Right lobe of liver (tissue), 6 donors: ENCODE measurements around the gene GSG1L. TPM values are rescaled to one million over a fixed set of nuclear protein-coding genes. Genes with fewer than 3 reads are reported as not detected.

ENCODE experiments used
- ATAC-seq, 4 donors: fragments of 200-7000 bp; cut with Tn5 transposase; one replicate each; pipeline ENCODE4 v1.9.1; 2020; ENCODE audit warnings: mild to moderate bottlenecking in 4 of 4, moderate library complexity in 4 of 4
- DNase-seq, 3 donors: peaks; one replicate each; pipeline ENCODE4 v3.0.0-alpha.2; 2020
- H3K27ac ChIP-seq, 3 donors: fragments of 200-600 bp; one replicate each; pipeline ENCODE4 v1.8.0; 2022
- H3K27me3 ChIP-seq, 2 donors: fragments of 200-600 bp; one replicate each; pipeline ENCODE4 v1.8.0; 2022
- H3K36me3 ChIP-seq, 4 donors: fragments of 200-600 bp; sonication (generic) in 1 of 4; one replicate each; pipeline versions ENCODE4 v1.5.1 to v1.8.0; 2017 to 2022; ENCODE audit warnings: control low read depth in 1 of 4
- H3K4me1 ChIP-seq, 4 donors: fragments of 200-600 bp; sonication (generic) in 1 of 4; one replicate each; pipeline versions ENCODE4 v1.5.1 to v1.8.0; 2017 to 2022; ENCODE audit warnings: control low read depth in 1 of 4
- H3K4me3 ChIP-seq, 3 donors: fragments of 200-600 bp; one replicate each; pipeline ENCODE4 v1.8.0; 2022
- H3K9me3 ChIP-seq, 4 donors: fragments of 200-600 bp; sonication (generic) in 1 of 4; one replicate each; pipeline versions ENCODE4 v1.5.1 to v1.8.0; 2017 to 2022; ENCODE audit warnings: control low read depth in 1 of 4
- POLR2A ChIP-seq: fragments of 450-650 bp; IDR thresholded peaks from one replicate; pipeline ENCODE4 v1.6.1; 2017; ENCODE audit warnings: antibody characterized with exemption, mild to moderate bottlenecking
- WGBS: methylation state at CpG from one replicate; pipeline ENCODE4 v1.1.6; 2018; ENCODE audit warnings: low coverage, low lambda C conversion rate; ENCODE audit not compliant: insufficient coverage; ENCODE audit errors: missing lambda C conversion rate; 5-methylcytosine and 5-hydroxymethylcytosine counted together
- intact Hi-C, 2 donors: fragments of 100-400 bp; cut with DNase I; formaldehyde crosslinking; loops; one replicate each; pipeline versions ENCODE4 v1.11.2 to v1.14.1; 2022
- total RNA-seq, 6 experiments: library from RNA; depleted of rRNA in 2 of 6; stranded (reverse); fragments of >200 nt in 2 of 6; fragmentation: NEBNext Ultra II Directional in 3 of 6; extraction: Animal tissue kit (Norgen Biotek cat#: 25700) in 3 of 6; gene quantifications; one replicate each; pipeline versions ENCODE4 v1.1.0 to v1.2.4, GENCODE V29; 2016 to 2023
- TF ChIP-seq, protein P1 (sequence below), 4 donors: fragments of 200-600 bp in 3 of 4; fragments of 450-650 bp in 1 of 4; IDR thresholded peaks; one replicate each; pipeline versions ENCODE4 v1.5.1 to v1.8.0; 2016 to 2022; ENCODE audit warnings: antibody characterized with exemption in 4 of 4, mild to moderate bottlenecking in 2 of 4
- donor health status: DM: no; HTN: yes; CAD: no.
- donor health status: DM: no; HTN: no; CAD: no.
- donor health status: DM: no; HTN: no; CAD: no.
- donor health status: DM: no; HTN: yes; CAD: no.
- donor health status: DM: no; HTN: yes; CAD: no.

Gene GSG1L
- total RNA-seq, 6 experiments from 2014 or later: 0.33 TPM; not detected in 5

DNA sequence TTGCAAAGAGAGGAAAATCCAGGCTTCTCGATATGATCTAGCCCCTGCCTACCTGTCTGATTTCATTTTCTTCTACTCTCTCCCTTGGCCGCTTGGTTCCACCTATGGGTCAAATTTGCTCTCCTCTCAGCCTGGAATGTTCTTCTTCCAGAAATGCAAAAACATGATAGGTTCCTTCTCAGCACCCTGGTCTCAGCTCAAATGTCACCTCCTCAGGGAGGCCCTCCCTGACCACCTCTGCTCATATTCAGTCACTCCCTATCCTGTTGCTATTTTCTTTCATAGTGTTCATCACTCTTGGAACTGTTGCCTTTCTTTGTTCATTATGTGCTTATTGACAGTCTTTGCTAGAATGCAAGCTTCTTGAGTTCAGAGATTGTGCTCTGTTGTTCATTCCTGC, 305.0 kb downstream of the GSG1L start:
- Histone ChIP-seq H3K27me3 (no peaks in the 10 kb centered on the region), H3K4me3 (no peak overlapping the region), H3K9me3 (no peaks in the 10 kb centered on the region), H3K27ac (no peak overlapping the region), H3K36me3 (no peaks in the 10 kb centered on the region), H3K4me1 (no peaks in the 10 kb centered on the region)
- DNase-seq (no peak), ATAC-seq (no peak)
- intact Hi-C loops: no loop called here
- TF ChIP-seq POLR2A: no peak
- TF ChIP-seq, protein P1, sequence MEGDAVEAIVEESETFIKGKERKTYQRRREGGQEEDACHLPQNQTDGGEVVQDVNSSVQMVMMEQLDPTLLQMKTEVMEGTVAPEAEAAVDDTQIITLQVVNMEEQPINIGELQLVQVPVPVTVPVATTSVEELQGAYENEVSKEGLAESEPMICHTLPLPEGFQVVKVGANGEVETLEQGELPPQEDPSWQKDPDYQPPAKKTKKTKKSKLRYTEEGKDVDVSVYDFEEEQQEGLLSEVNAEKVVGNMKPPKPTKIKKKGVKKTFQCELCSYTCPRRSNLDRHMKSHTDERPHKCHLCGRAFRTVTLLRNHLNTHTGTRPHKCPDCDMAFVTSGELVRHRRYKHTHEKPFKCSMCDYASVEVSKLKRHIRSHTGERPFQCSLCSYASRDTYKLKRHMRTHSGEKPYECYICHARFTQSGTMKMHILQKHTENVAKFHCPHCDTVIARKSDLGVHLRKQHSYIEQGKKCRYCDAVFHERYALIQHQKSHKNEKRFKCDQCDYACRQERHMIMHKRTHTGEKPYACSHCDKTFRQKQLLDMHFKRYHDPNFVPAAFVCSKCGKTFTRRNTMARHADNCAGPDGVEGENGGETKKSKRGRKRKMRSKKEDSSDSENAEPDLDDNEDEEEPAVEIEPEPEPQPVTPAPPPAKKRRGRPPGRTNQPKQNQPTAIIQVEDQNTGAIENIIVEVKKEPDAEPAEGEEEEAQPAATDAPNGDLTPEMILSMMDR (IDR thresholded peaks at IDR 0.05): no peak
- 92% methylated on average over 2 of the region's 2 CpGs for WGBS

GRCh38 chr16:27756206-27756970, 307.1 kb downstream of the GSG1L start:
- Histone ChIP-seq H3K9me3 (no peaks in the 10 kb centered on the region), H3K4me1 (no peaks in the 10 kb centered on the region), H3K4me3 (no peak overlapping the region), H3K27ac (no peak overlapping the region), H3K27me3 (no peaks in the 10 kb centered on the region), H3K36me3 (no peaks in the 10 kb centered on the region)
- ATAC-seq (no peak), DNase-seq (no peak)
- 79% methylated on average over 7 of the region's 10 CpGs for WGBS
- no peak for TF ChIP-seq POLR2A
- TF ChIP-seq, protein P1 (IDR thresholded peaks at IDR 0.05): no peak
- intact Hi-C loops: no loop called here

DNA sequence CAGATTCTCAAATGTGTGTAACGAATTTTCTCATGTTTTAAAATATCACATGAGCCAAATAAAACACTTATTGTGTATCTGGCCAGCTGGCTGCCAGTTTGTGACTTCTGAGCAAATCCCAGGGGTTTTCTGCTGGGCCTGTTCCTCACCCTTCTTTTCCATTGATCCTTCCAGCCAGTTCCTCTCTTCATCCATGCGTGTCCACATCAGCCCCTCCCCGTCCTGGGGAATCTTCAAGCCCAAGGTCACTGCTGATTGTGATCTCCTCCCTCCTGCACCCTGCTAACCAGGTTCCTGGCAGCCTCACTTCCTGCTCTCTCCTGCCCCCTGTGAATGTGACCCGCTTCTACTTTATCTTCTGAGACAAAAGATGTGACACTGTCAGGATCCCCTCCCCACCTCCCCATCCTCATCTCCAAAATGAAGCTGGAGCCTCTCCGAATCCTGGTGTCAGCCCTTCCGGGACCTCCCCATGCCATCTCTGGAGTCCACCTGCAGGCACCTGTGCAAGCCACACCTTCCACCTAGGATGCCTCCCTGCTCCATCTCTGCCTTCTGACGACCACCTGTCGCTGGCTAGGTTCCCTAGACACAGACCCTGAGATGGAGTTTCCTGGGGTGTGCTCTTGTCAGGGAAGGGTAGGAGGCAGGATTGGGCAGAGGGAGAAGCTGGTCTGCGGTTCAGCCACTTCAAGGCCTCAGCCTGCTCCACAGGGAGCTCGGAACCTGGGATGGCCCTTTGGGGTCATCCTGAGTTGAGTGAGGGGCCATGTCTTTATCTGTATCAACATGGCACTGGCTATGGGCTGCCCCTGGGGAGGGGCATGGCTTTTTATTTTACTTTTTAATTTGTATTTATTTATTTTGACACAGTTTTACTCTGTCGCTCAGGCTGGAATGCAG, 308.5 kb downstream of the GSG1L start:
- TF ChIP-seq, protein P1 (IDR thresholded peaks at IDR 0.05): no peak
- no peak for TF ChIP-seq POLR2A
- 90% methylated on average over 5 of the region's 11 CpGs for WGBS
- intact Hi-C loops: no loop called here
- H3K36me3 ChIP-seq: no peaks in the 10 kb centered on the region
- no peaks in the 10 kb centered on the region for H3K4me1 ChIP-seq
- no peak for DNase-seq
- no peak overlapping the region for H3K27ac ChIP-seq
- H3K27me3 ChIP-seq: no peaks in the 10 kb centered on the region
- no peaks in the 10 kb centered on the region for H3K9me3 ChIP-seq
- ATAC-seq: no peak
- H3K4me3 ChIP-seq: no peak overlapping the region

DNA sequence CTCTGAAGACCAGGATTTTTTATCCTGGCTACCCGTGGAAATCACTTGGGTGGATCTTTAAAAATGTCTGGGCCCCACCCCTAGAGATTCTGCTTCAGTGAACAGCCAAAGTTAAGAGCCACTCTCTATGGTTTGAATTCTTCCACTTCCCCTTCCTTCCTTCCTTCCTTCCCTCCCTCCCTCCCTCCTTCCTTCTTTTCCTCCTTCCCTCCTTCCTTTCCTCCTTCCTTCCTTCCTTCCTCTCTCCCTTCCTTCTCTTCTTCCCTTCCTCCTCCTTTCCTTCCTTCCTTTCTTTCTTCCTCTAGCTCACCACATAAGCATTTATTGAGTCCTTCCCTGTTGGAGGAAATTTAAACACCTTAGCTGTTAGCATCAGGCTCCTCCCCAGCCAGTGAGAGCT, 310.0 kb downstream of the GSG1L start:
- H3K4me1 ChIP-seq: no peaks in the 10 kb centered on the region
- no peak overlapping the region for H3K4me3 ChIP-seq
- no peaks in the 10 kb centered on the region for H3K27me3 ChIP-seq
- no peak overlapping the region for H3K27ac ChIP-seq
- no peaks in the 10 kb centered on the region for H3K9me3 ChIP-seq
- no peaks in the 10 kb centered on the region for H3K36me3 ChIP-seq
- DNase-seq: no peak
- WGBS: no CpG with 5 or more reads among the region's 1 CpG
- ATAC-seq: no peak
- no peak for TF ChIP-seq POLR2A
- TF ChIP-seq, protein P1 (IDR thresholded peaks at IDR 0.05): no peak
- intact Hi-C loops: no loop called here
